HG02870 (cell line): ENCODE measurements around the gene ANKRD53.
A peak's percentile ranks its signal among the peaks of the same experiment; 100 is the strongest.

Experiments
- ATAC-seq: cut with Tn5 transposase; IDR thresholded peaks from one replicate; pipeline ENCODE4 v1.9.1; 2021; ENCODE audit warnings: mild to moderate bottlenecking, moderate library complexity; ENCODE audit not compliant: unreplicated experiment

Gene ANKRD53

GRCh38 chr2:70964596-70965386, 13.6 kb upstream of the ANKRD53 start:
- ATAC-seq: peak; percentile 80

DNA sequence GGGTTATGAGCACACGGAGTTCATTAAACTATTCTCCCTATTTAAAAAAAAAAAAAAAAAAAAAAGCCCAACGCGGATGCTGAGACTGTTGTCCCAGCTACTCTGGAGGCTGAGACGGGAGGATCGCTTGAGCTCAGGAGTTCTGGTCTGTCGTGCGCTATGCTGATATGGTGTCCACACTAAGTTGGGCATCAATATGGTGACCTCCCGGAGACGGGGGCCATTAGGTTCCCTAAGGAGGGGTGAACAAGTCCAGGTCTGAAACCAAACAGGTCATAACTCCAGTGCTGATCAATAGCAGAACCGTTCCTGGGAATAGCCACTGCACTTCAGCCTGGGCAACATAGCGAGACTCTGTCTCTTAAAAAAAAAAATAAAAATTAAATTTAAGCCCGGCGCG, 12.9 kb upstream of the ANKRD53 start:
- no peak for ATAC-seq

GRCh38 chr2:70966681-70967080, 11.7 kb upstream of the ANKRD53 start:
- ATAC-seq: no peak

GRCh38 chr2:70967189-70967588, 11.2 kb upstream of the ANKRD53 start:
- no peak for ATAC-seq

GRCh38 chr2:70974592-70974991, 3.8 kb upstream of the ANKRD53 start:
- ATAC-seq: no peak

DNA sequence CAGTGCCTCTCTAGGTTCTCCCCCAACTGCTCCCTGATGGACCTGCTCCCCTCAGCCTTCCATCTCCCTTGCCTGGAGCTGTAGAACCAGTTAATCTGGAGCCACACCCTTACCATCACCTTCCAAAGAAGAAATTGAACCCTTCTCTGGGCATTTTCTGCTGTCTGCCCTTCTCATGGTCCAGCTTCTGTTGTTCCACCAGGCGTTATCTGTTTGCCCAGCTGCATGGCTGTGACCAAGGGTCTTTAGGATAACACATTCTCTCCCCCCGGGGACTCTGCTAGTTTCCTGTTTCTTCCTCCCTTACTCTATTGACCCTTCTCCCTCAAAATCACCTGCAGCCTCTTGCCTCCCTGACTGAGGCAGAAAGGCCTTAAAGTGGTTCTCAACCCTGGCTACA, 3.2 kb upstream of the ANKRD53 start:
- ATAC-seq: no peak

GRCh38 chr2:70977605-70978205, 725 bp upstream of the ANKRD53 start:
- ATAC-seq: no peak

DNA sequence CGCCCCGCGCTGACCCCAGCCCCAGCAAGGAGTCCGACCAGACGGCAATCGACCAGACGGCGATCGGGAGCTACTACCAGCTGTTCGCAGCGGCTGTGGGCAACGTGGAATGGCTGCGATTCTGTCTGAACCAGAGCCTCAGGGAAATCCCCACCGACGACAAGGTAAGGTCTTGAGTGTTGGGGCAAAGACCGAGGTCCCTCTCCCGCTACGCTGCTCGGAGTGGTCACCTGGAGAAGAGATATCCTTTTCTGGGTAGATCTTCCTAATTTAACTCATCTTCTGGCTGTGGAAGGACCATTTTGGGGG, 704 bp downstream of the ANKRD53 start:
- no peak for ATAC-seq

GRCh38 chr2:70979626-70980025, 1.2 kb downstream of the ANKRD53 start:
- ATAC-seq: no peak

DNA sequence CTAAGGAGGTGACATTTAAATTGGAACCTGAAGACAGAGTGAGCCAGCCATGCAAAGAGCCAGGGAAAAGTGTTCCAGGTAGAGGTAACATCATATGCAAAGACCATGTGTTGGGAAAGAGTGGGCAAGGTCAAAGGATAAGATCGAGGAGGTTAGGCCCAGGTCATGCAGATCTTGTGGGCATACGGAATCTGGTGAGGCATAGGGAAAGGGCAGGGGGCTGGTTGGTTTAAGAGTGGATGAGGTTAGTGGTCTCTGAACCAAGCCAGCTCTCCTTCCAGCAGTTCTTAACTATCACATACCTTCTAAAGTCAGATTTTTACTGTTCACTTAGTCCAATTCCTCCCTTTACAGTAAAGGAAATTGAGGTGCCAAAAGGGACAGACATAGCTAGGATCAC, 3.0 kb downstream of the ANKRD53 start:
- ATAC-seq: no peak

DNA sequence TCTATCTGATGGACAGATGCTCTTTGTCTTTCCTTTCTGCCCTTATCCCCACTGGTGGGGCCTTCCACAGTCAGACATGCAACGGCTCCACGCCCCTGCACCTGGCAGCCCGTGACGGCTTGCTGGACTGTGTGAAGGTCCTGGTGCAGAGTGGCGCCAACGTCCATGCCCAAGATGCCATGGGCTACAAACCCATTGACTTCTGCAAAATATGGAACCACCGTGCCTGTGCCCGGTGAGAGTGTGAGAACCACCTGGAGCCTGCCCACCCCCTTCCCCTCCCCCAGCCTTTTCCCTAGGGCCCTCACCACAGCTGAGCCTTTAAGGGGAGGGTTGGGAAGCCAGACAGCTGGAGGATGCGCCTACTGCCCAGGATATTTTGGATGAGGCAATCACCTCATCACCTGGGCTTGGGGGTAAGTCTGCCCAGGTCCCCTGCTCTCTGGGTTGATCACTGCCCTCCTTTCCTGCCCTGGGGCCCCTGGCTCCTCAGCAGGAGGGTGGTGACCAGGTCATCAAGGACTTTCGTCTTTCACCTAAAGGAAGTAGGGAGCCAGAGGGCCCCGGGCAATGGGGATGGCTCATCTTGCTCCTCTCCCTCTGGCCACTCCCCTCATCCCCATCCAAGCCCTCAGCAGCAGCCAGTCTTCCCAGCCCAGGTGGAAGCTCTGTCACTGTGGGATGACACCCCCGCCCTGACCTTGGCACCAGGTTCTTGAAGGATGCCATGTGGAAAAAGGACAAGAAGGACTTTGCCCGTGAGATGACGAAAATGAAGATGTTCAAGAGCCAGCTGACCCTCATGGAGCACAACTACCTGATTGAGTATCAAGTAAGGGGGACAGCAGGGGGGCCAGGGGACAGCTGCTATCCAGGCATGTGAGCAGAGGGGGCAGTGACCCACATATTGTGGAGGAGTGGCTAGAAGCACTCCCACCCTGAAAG, 3.7 kb downstream of the ANKRD53 start:
- no peak for ATAC-seq

DNA sequence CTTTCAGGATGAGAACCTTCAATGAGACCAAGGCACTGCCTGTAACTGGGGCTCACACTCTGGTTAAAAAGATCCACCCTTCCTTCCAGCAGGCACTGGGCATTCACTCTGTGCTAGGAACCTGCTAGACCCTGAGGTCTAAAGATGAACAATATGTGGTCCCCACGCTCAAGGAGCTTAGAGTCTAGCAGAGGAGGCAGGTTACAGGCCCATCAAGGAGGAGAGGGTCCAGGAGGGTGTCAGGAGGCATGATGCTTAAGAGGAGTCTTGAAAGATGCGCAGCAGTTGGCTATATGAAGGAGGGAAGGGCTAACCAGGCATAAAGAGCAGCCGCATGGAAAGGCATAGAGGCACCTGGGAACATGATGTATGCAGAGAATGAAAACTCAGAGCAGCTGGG, 4.5 kb downstream of the ANKRD53 start:
- ATAC-seq: no peak

DNA sequence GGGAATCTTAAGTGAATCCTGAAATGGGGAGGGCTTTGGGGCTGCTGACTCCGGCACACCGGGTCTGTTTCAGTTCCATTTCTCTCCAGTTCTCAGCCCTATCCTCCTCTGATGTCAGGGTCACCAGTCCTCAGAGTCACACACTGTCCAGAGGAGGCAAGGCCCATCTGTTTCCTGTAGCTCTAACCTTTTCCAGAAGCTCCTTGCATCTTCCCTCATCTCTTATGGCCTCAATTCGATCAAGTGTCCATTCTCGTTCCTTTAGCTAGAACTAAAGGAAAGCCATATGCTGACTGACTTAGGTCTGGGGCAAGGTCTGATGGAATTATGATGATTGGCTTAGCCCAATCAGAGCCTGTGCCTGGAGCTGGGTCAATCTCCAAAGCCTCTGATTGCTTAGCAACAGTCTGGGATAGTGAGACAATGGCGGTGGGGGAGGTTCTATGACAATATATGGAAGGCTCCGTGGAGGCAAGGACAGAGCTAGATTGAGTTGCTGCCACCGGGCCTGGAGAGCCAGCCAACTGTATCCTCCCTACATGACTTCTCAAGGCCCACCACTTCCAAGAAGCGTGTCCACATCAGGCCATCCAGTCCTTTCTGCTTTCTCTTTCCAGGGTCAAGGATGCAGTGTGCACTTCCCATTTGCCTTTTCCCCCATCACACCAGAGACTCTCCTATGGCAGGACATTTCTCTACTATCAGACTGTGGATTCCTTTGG, 5.2 kb downstream of the ANKRD53 start:
- no peak for ATAC-seq

DNA sequence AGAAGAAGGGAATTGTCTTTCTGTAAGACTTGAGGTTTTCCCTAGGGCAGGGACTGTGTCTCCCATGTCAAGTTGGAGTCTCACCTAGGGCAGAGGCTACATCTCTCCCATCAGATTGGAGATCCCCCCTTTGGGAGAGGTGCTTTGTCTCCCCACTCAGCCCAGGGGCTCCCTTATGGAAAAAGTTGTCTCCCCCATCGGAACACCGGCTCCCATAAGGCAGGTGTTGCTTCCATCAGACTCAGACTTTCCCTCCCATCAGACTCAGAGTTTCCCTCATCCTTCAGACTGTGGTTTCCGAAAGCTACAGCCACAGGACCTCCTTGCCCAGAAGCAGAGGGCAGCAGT, 5.8 kb downstream of the ANKRD53 start:
- ATAC-seq: no peak

- ATAC-seq: peak; percentile 94
Observed at GRCh38 chr2:70984576-70985282, 6.3 kb downstream of the ANKRD53 start.

DNA sequence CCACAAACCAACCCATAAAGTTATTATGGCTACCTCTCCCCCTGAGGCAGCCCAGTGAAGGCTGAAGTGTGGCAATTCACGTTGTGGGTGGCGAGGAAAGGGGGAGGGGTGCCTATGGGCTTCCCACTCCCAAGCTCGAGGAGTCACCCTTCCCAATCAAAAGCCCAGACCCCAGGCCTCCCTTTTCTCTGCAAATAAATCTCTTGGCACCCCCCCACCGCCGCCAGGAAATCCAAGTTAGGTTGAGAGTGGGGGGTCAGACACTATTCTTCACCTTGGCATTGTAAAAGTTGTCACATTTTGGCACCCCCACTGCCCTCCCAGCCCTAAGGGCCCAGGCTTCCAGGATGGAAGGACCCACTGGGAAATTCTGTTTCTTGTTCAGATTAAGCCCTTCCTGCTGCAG, 6.9 kb downstream of the ANKRD53 start:
- no peak for ATAC-seq

- ATAC-seq: no peak
Observed at GRCh38 chr2:70985956-70986355, 7.5 kb downstream of the ANKRD53 start.

DNA sequence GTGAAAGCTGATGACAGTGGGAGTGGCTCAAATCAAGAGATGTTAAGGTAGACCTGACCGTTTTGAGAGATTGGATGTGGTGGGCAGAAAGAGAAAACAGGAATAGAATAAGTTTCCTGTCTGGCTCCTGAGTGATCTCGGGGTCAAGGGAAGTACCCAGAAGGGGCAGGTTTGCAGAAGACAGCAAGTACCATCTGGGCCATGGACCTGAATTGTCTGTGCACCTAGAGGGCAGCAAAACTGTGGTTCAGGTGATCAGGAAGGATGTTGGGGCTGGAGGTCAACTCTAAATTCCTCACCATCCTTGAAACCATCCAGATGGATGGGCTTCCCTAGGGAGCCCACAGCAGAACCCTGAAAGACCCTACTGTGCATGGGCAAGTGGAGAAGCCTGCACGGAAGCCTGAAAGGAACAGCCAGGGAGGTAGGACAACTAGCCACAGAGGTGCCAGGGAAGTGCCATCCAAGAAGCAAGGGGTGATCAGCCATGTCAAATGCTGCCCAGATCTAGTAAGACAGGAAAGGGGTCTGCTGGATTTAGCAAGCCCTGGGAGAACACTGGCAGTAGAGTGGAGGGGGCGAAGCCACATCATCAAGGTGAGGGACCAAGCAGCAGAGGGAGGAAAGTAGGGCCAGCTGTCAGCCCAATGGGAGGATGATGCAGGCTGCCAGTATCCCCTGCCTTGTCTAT, 8.2 kb downstream of the ANKRD53 start:
- no peak for ATAC-seq

DNA sequence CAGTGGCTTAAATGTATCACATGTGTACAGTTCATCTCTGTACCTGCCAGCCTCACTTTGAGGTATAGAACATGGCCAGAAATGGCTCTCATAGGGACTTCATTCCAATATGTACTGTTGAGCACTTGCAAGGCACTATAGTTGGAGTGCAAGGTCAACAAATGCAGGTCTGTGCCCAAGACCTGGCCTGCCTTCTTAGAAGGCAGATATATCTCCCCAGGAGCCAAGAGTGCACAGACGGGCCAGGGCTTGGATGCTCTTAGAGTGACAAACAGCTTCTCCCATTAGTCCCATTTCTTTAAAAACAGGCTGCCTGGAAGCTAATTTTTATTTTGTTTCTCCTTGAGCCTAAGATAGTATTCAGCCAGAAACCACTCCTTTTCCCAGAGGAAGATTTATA, 9.0 kb downstream of the ANKRD53 start:
- no peak for ATAC-seq

- no peak for ATAC-seq
Observed at GRCh38 chr2:70988151-70988550, 9.7 kb downstream of the ANKRD53 start.
